GM21360 (cell line): ENCODE results near the gene TIMM23.
"Not testable (repeated sequence)": the region's sequence is repeated elsewhere in the genome, so short reads cannot be mapped to it uniquely, and the experiment has no call there.

Experiments used
- ATAC-seq: cut with Tn5 transposase; IDR thresholded peaks from one replicate; pipeline ENCODE4 v1.9.1; 2021; ENCODE audit warnings: mild to moderate bottlenecking, moderate library complexity; ENCODE audit not compliant: unreplicated experiment

Gene TIMM23

DNA sequence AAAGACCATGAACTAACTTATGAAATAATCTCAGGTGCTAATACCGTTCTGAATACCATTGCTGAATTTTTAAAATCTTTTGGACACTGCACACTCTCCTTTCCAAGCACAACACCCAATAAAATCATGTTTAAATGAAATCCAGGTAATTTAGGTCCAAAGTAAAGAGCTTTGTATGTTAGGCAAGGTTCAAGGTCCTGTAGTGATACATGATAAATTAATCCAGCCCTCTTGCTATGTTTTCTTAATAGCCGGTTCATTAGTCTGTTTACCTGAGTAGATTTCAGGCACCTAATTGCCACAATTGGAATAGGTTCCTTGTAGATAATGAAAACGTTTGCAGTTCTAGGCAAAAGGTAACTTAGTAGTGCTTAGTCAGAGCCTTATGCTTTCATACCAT is 13.3 kb downstream of the TIMM23 start:
- not testable (repeated sequence) for ATAC-seq

DNA sequence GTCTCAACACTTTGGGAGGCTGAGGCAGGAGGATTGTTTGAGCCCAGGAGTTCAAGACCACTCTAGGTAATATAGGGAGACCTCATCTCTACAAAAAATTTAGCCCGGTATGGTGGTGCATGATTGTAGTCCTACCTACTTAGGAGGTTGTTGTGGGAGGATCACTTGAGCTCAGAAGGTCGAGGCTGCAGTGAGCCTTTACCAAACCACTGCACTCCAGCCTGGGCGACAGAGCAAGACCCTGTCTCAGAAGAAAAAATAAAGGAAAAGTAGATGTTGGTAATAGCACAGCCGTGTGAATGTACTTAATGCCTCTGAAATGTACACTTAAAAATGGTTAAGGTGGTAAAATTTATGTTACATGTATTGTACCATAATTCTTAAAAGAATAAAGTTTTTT is 25.3 kb downstream of the TIMM23 start:
- ATAC-seq = no peak

DNA sequence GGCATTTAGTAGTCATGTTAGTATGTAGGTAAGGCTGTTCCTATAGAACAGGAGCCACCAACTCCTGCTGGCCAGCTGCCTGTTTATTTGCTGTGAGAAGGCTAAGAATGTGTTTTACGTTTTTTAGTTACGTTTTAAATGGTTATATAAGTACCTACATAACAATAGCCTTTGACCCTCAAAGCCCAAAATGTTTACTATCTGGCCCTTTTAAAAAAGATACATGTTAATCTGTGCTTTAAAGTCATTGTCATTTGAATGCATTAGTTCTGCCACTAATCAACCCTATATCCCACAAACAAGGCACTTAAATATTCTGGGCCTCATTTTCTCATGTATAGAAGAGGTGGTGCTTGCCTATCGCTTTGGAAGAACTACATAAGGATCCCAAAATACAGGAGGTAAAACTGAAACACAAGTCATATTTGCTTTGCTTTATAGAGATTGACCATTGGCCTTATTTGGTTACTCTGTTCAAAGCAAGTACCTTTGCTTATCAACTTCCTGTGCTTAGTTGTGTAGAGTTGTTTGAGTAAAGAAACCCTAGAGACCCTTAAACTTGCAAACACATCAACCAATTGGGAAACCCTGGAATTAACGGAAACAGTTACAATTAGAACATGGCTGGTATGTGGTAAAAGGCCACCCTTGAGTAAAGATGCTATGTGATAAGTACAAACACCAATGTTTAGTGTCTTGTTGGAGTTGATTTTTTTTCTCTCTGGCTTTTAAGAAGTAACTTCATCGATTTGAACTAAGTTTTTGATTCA is 25.9 kb downstream of the TIMM23 start:
- no peak for ATAC-seq

DNA sequence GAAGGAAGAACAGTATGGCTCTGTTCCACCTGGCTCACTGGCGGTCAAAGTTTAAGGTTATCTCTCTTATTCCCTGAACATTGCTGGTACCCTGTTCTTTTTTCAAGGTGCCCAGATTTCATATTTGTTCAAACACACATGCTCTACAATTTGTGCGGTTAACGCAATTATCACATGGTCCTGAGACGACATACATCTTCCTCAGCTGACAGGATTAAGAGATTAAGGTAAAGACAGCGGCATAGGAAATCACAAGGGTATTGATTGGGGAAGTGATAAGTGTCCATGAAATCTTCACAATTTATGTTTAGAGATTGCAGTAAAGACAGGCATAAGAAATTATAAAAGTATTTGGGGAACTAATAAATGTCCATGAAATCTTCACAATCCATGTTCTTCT is 27.7 kb downstream of the TIMM23 start:
- not testable (repeated sequence) for ATAC-seq

DNA sequence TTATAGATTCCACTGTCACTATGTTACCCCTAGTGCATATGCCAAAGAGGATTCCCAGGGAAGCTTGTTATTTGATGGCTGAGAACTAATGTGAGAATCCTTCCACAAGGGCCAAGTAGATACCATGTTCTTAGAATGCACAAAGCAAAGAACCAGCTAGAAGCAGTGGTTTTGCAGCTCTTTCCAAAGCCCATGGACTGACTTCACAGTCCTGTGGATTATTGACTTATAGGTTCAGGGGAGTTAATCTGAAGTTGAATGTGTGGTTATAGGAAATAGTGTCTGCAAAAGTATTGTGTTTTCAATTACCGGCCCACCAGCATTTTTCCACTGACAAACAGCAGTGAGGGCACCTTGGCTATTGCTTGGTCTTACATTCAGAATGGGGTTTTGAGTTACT is 28.2 kb downstream of the TIMM23 start:
- ATAC-seq = no peak

DNA sequence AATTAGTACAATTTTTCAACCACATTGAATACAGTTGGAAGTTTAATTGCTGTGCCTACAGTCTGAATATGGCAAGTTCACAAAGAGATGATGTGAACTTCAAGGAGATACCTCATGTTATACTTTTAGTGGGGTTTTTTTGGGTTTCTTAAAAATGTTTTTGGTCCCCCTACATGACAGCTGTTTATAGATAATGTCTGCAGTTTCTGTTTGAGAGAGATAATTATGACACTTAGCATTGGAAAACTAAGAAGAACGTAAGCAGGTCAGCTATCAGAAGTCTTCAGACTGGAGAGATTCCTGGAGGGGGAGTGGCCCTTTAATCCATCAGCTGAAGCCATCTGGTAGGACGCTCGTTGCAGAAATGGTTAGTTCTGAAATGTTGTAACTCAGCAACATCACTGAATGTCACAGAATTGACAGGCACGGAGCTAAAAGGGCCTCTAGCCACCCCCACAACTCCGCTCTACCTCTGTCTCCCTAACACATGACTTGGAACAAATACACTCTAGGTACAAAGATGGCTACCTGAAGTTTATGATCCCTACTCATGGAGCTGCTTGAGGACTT is 29.0 kb downstream of the TIMM23 start:
- no peak for ATAC-seq

DNA sequence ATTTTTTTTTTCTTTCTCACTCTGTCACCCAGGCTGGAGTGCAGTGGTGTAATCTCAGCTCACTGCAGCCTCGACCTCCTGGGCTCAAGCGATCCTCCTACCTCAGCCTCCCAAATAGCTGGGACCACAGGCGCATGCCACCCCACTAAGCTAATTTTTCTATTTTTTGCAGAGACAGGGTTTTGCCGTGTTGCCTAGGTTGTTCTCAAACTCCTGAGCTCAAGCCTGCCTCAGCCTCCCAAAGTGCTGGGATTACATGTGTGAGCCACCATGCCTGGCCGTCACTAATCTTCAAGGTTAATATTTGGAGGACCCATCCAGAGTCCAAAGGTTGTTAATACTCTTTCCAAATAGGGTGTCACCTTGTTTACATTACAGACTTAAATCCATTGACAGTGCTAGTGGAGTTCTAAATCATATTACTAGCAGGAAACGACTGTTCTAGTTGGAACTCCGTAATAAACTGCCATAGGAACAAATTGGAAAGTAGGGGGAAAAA is 29.9 kb downstream of the TIMM23 start:
- ATAC-seq = not testable (repeated sequence)

DNA sequence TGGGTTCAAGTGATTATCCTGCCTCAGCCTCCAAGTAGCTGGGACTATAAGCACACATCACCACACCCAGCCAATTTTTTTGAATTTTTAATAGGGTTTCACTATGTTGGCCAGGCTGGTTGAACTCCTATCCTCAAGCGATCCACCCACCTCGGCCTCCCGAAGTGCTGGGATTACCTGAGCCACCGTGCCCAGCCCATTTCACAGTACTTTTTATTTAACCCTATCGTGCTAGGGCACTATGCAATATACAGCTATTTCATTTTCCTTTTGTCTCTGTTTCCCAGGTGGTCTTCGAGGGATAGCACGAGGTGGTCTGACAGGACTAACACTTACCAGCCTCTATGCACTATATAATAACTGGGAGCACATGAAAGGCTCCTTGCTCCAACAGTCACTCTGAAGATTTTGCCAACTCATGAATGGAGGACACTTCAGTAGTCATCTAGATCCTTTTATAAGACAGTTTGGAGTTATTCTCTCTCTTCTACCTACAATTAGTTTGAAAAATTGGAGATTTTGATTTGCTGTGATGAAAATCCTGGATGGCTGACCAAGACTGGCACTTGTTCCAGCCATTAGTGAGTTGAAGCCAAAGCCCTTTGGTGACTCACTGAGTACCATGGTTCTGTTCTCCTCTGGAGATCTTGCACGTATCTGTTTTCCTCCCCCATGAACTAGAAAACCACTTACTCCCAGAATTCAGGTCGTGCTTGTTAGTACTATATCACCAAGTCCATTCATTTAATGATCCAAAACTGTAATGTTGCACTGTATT is 30.8 kb downstream of the TIMM23 start:
- no peak for ATAC-seq

DNA sequence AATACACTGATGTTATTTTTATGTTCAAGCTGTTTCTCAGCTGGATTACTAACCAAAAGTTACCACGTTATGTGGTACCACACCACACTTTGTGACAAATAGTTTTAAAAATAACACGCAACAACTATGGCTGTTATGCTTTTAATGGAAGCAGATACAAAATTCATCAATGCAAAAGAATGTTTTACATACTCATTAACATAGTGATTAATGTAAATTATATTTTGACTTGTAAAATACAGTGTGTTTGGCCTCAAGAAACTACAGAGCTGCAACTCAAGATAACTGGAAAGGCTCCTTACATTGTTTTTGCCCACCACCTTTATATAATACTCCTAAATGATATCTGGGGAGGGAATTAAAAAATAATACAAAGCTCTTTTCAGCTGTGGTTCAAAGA is 32.7 kb downstream of the TIMM23 start:
- no peak for ATAC-seq

DNA sequence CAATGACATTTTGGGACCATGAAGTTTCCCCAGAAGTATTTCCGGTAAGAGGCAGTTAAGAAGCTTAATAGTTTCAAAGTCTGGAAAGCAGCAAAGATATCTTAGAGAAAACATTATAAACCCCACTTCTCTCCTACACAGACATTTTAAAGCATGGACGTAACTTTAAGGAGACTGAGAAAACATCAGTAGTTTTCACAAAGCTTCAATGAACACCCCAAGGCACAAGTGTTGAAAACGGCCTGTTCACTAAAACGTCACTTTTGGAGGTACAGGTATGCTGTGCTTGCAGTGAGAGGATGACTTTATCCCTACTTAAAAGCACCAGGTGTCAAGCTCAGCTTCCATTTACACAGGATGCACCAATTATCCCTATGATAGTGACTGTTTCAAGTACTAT is 33.1 kb downstream of the TIMM23 start:
- ATAC-seq = no peak

DNA sequence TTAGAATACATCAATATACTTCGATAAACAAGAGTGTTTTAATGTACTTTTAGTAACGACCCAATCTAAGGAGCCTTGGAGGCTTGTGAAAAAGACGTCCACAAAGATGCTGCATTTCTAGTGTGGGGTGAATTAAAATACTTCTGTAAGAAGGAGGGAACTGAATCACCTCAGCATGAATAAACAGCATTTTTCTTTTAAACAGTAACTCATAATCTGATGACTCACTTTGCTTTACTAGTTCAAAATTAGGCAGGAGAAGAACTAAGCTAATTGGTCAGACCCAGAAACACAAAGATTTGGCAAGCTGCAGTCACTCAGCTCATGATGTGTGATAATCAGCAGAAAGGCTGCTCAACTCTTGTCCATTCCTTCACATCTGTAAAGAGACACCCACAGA is 33.9 kb downstream of the TIMM23 start:
- no peak for ATAC-seq

DNA sequence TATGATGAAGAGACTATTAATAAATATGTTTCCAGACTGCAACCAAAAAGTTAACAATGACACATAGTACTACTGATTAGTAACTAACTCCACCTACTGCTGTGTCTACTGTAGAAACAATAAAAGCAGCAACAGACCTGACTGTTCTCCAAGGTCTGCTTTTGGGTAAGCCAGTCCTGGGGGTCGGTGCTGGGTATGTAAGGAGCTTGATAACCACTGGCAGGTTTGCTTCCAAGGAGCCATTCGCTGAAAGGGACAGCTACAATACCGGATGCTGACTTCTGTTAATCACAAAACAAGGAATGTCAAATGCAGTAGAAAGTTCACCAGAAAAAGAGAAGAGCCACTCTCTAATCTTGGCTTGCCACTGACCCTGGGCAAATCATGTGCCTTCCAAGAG is 40.5 kb downstream of the TIMM23 start:
- no peak for ATAC-seq

DNA sequence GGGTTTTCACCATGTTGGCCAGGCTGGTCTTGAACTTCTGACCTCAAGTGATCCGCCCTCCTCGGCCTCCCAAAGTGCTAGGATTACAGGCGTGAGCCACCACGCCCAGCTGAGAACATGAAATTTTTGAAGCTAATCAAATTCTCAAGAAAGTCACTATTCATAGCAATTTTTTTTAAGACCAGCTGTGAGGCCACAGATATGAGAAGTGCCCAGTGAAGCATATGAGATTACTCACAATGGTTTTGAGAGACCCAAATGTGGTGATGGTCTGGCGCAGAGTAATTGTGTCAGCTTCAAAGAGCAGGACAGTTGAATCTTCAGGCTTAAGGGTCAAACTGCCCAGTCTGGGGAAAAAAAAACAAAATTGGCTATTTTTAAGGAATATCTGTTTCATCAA is 41.9 kb downstream of the TIMM23 start:
- no peak for ATAC-seq

DNA sequence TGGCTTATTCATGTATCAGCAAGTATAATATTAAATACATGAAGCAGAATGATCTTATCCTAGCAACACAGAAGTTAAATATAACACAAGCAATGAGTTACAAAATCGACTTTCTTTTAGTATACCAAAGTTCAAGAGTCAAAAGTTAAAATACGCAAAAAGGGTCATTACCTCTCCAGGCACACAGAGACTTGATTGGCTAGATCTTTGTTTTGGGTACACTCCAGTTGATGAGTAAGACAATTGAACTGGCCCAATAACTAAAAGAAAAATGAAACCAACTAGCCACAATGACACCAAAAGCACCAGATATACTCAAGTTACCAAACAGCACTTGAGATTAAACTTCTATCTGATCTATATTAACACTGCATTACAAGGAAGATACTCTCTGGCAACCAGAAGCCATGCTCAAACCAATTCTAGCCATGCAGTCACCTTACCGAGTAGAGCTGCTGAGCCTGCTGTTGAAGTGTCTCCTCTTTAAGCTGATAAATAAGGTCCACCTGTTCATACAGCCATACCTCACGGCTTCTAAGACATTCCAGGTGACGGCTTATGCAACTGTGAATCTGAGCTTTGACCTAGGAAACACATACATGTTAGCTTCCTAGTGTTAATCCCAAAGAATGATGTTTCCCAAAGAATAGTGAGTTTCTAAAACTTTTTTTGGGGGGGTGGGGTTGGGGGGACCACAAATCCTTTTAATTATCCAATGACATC is 42.6 kb downstream of the TIMM23 start:
- no peak for ATAC-seq

DNA sequence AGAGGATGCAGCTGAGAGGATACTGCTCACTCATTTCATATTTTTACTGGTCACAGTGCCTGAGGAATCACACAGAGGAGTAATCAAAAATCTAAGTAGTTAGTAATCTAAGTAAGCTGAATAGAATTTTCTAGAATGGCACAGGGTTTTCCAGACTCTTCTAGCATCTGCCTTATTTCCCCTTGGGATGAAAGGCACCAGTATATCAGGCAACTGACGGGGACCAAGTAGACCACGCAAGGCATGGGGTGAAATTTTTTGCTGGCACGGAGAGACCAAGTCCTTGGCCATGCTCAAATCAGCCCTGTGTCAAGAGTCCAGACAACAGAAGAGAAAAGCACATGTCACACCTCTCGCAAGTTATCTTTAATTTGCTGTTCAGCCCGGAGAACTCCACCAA is 43.9 kb downstream of the TIMM23 start:
- no peak for ATAC-seq

DNA sequence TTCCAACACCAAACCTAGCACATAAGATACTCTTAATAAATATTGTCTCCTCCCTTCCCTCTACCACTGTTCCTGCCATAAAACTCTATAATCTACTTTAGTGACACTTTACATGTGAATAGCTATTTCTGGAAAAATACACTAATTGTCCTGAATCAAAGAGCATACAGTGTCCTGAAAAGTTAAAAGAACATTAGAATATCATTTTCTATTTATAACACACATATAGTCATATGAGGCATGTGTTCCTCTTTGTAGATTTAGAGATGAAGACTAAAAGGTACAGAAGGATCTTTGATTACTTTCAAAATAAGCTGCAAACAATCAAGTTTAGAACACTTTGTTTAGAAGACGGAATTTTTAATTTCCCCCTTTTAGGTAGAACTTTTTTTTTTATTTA is 44.5 kb downstream of the TIMM23 start:
- no peak for ATAC-seq

DNA sequence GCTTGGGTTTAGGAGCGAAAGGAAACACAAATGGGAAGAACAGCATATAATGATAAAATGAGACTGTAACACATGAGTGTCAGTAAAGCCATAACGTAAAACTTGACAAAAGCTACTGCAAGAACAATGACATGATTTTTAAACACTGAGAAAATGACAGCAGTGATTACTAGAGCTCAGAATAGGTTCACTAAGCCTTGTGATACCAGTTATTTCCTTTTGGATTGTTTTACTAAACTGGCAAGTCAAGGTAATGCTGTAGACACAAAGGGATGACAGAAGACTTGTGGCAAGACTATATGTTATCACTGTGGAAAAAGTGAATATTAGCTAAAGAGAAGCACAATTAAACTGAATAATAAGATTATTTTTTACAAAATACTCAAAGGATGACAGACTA is 45.4 kb downstream of the TIMM23 start:
- no peak for ATAC-seq

DNA sequence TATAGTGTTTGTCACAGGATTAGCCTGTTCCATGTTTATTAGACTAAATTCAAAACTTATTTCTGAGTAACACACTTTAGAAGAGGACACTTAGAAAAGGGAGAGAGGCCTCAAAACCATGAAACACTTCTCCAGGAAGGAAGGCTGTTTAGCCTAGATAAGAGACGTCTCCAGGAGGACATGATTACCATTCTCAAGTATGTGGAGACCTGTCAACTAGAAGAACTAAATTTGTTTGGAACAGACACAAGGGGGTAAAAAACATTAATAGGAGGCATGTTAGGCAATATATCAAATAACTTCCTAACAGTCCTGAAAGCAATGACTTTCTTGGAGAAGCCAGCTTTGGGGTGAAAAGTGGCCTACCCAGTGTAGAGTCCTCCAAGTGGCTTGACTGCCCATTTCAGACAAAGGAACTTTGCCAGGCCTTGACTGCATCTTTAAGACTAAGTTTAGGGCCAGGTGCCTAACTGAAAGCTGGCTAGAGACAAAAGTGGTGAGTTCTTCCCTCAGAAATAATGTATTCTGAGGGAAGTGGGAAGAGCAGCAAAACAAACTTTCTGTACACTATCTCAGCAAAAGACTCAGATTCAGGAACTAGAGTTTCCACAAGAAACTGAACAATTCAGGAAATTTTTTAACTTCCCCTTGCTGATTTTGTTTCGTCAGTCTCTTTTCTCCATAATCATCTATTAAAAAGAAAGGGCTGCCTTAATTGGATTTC is 46.3 kb downstream of the TIMM23 start:
- no peak for ATAC-seq

DNA sequence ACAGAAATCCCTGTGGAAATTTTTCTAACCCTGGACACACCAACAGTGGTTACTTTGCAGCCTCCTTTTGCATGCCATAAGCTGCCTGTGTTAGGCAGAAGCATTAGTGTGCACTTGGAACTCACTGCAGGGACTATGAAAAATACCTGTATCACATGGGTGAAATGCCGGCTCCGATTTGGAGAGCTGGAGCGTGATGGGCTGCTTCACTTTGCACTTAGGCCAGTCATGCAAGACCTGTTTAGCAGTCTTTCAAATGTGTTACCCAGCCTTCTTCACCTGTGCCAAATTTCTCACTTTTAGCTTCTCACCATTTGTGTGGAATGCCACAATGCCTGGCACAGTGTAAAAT is 46.9 kb downstream of the TIMM23 start:
- ATAC-seq = no peak

DNA sequence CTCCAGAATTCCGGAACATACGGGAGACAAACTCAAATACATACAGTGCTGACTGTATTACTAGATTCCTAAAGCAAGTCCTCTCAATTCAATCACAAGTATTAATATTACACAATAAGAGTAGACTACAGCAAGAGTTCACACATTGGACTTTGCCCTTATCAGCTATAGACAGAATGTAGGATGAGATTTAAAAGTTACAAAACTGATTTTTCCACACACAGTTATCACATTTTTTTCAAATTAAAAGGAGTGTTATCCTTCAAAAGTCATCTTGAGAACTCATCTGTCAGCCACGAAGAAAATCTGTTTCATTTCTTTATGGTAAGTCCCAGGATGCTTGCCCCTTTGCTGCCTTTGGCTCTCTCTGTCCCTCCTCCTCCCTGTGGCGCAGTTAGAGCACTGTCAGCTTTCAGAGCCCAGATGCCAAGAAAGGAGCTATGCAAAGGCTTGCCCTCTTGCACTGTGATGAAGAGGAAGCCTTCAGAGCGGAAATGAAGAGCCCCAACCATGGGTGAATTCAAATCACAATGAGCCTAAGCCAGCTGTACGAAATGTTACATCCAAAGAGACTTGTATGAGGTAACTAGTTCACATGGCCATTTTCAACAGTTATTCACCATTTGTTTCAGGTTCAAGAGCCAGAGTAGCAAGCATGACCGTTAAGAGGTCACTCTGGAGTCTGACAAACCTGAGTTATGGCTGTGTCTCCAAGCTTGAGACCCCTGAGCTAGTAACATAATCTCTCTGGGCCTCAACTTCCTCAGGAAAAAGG is 47.5 kb downstream of the TIMM23 start:
- no peak for ATAC-seq
